K562 (cell line): ENCODE data around the gene HLA-E.

Experiments used
- CBX3 ChIP-seq, 2 experiments: IDR thresholded peaks; 1 replicate in 1 of 2; 2 replicates in 1 of 2; pipeline ENCODE4 v1.6.1; 2012; ENCODE audit warnings: inconsistent platforms in 2 of 2, low read length in 2 of 2, borderline replicate concordance in 1 of 2, control low read depth in 1 of 2
- SIN3B ChIP-seq: fragments of 450-650 bp; IDR thresholded peaks from 2 replicates; pipeline ENCODE4 v1.6.1; 2017; ENCODE audit warnings: low read depth, mild to moderate bottlenecking, moderate library complexity
- ZNF766 ChIP-seq: fragments of 200-800 bp; sonication (Bioruptor generic); conservative IDR thresholded peaks from 2 replicates; pipeline ENCODE4 v1.6.1; 2016; ENCODE audit warnings: missing genetic modification characterization, missing compliant biosample characterization

DNA sequence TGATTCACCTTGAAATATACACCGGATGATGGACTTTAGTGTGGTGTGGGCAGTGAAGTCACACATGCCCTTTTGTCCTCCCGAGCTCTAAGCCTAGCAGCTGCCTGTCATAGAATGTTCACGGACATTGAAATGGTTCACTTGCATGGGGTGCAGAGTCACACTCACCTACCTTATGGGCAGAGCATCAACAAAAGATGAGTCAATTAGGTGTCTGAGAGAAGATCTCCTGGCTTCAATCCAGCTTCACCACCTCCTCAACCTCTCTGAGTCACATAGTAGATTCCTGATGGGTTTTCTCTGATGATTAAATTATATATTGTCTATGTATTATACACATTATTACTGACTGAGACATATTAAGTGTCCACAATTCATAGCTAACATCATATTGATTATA is 48.1 kb upstream of the HLA-E start:
- TF ChIP-seq CBX3 (IDR thresholded peaks at IDR 0.05; ENCODE audit: borderline replicate concordance in 1 of 2, low read length in 2 of 2) (no peak), ZNF766 (no peak), SIN3B (no peak)
